Testis (tissue), 2 donors: ENCODE results near the gene GPC2.

Experiments used
- CTCF ChIP-seq, 3 experiments: fragments of 450-650 bp in 2 of 3; fragments of 200-600 bp in 1 of 3; sonication (generic) in 1 of 3; IDR thresholded peaks; one replicate each; pipeline ENCODE4 v1.5.1; 2016 to 2019; ENCODE audit warnings: antibody characterized with exemption in 3 of 3, mild to moderate bottlenecking in 2 of 3, moderate library complexity in 1 of 3
- POLR2A ChIP-seq: fragments of 450-650 bp; IDR thresholded peaks from one replicate; pipeline ENCODE4 v1.6.1; 2017; ENCODE audit warnings: antibody characterized with exemption, mild to moderate bottlenecking, moderate library complexity

- TF ChIP-seq POLR2A (no peak), CTCF (IDR thresholded peaks at IDR 0.05) (no peak)
Measured at GRCh38 chr7:100156331-100157068, 20.7 kb downstream of the GPC2 start.
